GM19397 (cell line): ENCODE results near the gene SMYD3.
"Not testable (repeated sequence)": the region's sequence is repeated elsewhere in the genome, so short reads cannot be mapped to it uniquely, and the experiment has no call there.

Experiments
- ATAC-seq: cut with Tn5 transposase; IDR thresholded peaks from one replicate; pipeline ENCODE4 v1.9.1; 2021; ENCODE audit warnings: mild to moderate bottlenecking, moderate library complexity; ENCODE audit not compliant: unreplicated experiment

Gene SMYD3

GRCh38 chr1:246041360-246041759 is 465.7 kb downstream of the SMYD3 start:
- ATAC-seq: no peak

- no peak for ATAC-seq
These were observed 466.7 kb downstream of the SMYD3 start for GRCh38 chr1:246040200-246040890.

GRCh38 chr1:246039584-246039983 is 467.5 kb downstream of the SMYD3 start:
- no peak for ATAC-seq

DNA sequence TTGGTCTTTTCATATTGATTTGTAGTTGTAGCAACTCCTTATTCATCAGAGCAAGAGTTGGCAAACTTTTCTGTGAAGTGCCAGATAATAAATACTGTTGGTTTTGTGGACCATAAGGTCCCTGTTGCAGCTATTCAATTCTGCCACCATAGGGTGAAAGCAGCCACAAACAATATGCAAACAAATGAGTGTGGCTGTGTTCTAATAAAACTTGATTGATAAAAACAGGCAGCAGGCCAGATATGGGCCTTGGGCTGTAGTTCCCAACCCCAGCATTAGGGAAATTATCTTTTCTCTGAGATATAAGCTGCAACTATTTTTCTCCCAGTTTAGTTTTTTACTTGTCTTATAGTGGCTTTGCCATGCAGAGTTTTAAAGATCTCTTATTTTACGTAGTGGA is 469.2 kb downstream of the SMYD3 start:
- no peak for ATAC-seq

- no peak for ATAC-seq
These were observed 470.9 kb downstream of the SMYD3 start for GRCh38 chr1:246036175-246036574.

DNA sequence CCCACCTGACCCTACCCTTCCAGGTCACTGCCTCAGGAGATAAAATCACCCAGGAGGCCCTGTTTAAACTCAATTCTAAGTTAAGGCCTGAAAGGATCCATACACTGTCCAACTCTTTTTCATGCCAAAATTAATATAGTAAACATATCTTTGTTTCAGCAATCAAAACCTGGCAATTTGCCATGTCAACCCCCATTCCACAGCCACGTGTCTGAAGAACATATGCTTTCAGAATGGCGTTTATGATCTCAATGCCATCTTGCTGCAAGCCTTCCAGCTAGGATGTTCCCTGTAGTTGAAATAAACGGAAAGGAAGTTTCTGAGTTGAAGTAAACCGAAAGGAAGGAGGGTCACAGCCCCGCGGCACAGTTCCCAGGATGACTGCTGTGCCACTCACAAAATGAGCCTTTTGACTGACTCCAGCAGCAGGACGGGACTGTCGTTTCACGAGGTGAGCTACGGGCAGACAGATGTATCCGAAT is 472.0 kb downstream of the SMYD3 start:
- ATAC-seq: no peak

GRCh38 chr1:246034630-246035029 is 472.4 kb downstream of the SMYD3 start:
- ATAC-seq: no peak

DNA sequence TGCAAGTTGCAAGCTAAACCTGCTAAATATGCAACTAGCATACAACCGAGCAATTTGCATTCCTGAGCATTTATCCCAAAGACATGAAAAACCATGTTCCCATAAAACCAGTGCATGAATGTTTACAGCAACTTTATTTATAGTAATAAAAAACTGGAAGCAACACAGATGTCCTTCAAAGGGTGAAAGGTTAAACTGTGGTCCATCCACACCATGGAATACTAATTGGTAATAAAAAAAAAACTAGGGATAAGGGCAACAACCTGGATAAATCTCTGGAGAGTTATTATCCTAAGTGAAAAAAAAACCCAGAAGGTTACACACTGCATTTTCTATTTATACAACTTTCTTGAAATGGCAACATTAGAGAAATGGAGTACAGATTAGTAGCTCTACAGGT is 474.1 kb downstream of the SMYD3 start:
- no peak for ATAC-seq

DNA sequence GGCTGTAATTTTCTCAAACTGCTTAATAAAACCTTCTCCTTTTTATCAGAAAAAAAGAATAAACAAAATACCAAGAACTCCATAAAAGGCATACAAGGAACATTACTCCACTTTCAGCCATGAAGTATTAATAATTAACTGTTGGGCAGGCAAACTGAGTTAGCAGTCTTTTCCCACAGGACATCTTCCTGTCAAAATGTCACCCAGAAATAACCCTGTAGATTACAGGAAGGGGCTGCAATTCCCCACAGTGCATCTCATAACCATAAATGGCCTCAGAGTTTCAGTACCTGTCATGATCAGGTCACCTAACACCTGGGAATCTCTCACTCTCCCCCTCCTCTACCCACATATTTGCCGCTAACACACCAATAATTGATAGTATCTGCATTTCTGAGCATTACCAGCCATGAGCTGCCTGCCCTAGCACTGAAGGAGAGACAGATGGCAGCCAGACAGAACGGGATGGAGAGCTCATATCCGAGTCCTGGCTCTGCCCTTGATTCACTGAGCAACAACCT is 475.0 kb downstream of the SMYD3 start:
- no peak for ATAC-seq

DNA sequence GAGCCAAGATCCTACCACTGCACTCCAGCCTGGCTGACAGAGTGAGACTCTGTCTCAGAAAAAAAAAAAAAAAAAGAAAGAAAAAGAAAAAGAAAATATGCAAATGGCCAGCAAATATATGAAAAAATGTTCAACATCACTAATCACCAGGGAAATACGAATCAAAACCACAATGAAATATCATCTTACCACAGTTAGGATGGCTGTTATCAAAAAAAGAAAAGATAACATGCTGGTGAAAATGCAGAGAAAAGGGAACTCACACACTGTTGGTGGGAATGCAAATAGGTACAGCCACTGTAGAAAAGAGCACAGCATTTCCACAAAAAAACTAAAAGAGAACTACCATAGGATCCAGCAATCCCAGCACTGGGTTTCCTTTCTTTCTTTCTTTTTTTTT is 477.5 kb downstream of the SMYD3 start:
- ATAC-seq: no peak

GRCh38 chr1:246024118-246024517 is 483.0 kb downstream of the SMYD3 start:
- not testable (repeated sequence) for ATAC-seq

- ATAC-seq: no peak
These were observed 486.7 kb downstream of the SMYD3 start for GRCh38 chr1:246020211-246020954.

DNA sequence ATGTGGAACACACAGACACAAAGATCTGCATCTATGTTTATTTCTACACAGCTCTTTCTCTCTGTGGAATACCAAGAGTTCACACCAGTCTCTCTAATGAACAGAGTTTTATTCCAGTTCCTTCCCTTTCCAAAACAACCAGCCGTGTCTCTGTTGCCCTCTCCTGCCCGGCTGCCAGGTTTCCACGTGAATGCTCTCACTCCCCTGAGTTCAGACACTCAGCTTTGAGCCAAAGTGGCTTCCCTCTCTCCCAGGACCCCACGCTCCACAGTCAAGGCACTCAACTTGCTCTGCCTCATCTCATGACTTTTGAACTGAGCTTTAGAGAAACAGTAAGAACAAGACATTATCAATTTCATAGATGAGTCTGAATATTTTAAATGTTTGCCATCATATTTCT is 488.9 kb downstream of the SMYD3 start:
- no peak for ATAC-seq

DNA sequence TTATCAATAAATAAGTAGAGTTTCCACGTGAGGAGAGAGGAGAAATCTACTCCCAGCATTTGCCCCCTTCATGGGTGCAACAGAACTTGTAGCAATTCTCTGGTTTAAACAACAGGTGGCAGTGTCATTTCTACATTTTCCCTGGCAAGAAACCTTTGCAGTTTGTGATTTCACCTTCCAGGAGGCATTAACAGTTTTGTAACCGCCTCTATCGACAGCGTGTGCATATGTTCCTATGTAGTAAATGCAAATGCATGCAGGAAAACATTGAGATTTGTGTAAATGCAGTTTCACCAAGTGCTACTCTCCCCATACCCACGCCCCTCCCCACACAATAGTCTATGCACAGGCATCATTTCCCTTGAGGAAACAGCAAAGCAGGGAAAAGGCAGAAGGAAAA is 494.7 kb downstream of the SMYD3 start:
- no peak for ATAC-seq

DNA sequence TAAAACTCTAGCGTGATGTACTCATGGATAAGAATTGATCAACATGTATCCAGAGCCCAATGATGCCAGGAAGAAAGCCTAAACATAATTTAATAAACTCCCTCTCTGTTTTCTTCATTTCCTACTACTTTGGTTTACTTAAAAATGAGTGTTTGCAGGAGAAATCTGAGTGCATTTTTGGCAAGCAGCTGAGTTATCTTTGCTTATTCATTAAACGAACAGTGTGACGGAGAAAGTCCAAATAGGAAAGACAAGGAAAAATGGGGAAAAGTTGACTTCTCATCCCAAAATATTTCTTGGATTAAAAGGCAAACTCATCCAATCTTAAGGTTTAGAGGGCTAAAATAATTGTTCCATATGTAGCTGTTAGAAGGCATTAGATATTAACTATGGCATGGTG is 496.7 kb downstream of the SMYD3 start:
- ATAC-seq: no peak

- ATAC-seq: no peak
These were observed 498.7 kb downstream of the SMYD3 start for GRCh38 chr1:246008363-246008831.

DNA sequence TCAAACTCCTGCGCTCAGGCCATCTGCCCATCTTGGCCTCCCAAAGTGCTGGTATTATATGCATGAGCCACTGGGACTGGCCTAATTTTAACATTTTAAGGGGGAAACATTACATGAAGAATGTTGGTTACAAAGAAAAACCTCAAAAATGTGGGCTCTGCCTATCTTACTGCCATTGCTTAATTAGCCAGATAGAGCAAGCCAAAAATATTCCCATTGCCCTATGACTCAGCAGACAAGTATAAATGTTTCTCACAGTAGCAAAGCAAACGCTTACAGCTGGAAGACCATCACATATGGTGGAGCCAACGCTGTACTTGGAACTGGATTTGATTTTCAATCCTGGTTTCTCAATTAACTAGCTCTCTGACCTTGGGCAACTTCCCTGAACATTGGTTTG is 502.0 kb downstream of the SMYD3 start:
- no peak for ATAC-seq

DNA sequence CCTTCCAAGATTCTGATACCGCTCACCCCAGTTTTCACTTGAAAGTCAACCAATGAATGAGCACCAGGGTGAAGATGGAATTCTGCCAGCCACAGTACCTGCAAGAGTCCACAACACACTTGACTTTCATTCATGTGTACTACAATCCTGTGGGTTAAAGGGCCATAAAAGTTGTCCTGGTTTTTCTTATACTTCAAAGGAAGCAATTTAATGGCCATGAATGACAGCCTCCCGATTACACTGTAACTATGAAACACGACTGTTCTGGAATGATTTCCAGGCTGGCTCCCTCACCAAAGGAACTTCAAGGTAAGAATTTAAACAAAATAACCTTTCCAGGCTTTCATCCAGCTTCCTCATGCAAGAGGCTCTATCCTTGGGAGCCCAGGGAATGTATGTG is 502.8 kb downstream of the SMYD3 start:
- ATAC-seq: no peak

GRCh38 chr1:246003442-246003730 is 503.7 kb downstream of the SMYD3 start:
- ATAC-seq: no peak

GRCh38 chr1:246002725-246003441 is 504.2 kb downstream of the SMYD3 start:
- no peak for ATAC-seq

- ATAC-seq: no peak
These were observed 505.2 kb downstream of the SMYD3 start for GRCh38 chr1:246001837-246002230.
